Measurements from ENCODE around the gene ATP10A.

- no peak for TF ChIP-seq POLR2A (IDR thresholded peaks at IDR 0.05)
- TF ChIP-seq POLR2AphosphoS5 (IDR thresholded peaks at IDR 0.05; ENCODE audit: insufficient read depth in 1 of 2, low read depth in 1 of 2), result no peak
Observed at GRCh38 chr15:25824618-25825017, 38.5 kb downstream of the ATP10A start.
